WTC11 (cell line): ENCODE data around the gene CACNA2D3.

Experiments
- CTCF ChIP-seq: fragments of 200-600 bp; IDR thresholded peaks from 2 replicates; pipeline ENCODE4 v1.8.0; 2022; ENCODE audit warnings: antibody characterized with exemption
- ETV6 ChIP-seq: sonication (generic); formaldehyde crosslinking; IDR thresholded peaks from 2 replicates; pipeline ENCODE4 v1.8.1; 2022; ENCODE audit warnings: mild to moderate bottlenecking, missing genetic modification reagents
- FOXP4 ChIP-seq: sonication (generic); formaldehyde crosslinking; IDR thresholded peaks from 2 replicates; pipeline ENCODE4 v1.8.0; 2022; ENCODE audit warnings: mild to moderate bottlenecking, missing genetic modification reagents
- JUN ChIP-seq: sonication (generic); formaldehyde crosslinking; IDR thresholded peaks from 2 replicates; pipeline ENCODE4 v1.8.0; 2023; ENCODE audit warnings: mild to moderate bottlenecking, missing genetic modification reagents
- MAX ChIP-seq: sonication (generic); formaldehyde crosslinking; IDR thresholded peaks from 2 replicates; pipeline ENCODE4 v1.8.0; 2022; ENCODE audit warnings: mild to moderate bottlenecking, missing genetic modification reagents
- PRDM15 ChIP-seq: sonication (generic); formaldehyde crosslinking; IDR thresholded peaks from 2 replicates; pipeline ENCODE4 v1.8.0; 2022; ENCODE audit warnings: missing genetic modification reagents
- PREB ChIP-seq: sonication (generic); formaldehyde crosslinking; IDR thresholded peaks from 2 replicates; pipeline ENCODE4 v1.8.1; 2022; ENCODE audit warnings: mild to moderate bottlenecking, missing genetic modification reagents, moderate library complexity, borderline replicate concordance
- SMAD3 ChIP-seq: sonication (generic); formaldehyde crosslinking; IDR thresholded peaks from 2 replicates; pipeline ENCODE4 v1.8.0; 2022; ENCODE audit warnings: missing genetic modification reagents, mild to moderate bottlenecking, borderline replicate concordance
- TEAD1 ChIP-seq: sonication (generic); formaldehyde crosslinking; IDR thresholded peaks from 2 replicates; pipeline ENCODE4 v1.8.0; 2022; ENCODE audit warnings: mild to moderate bottlenecking, missing genetic modification reagents
- TEAD4 ChIP-seq: sonication (generic); formaldehyde crosslinking; IDR thresholded peaks from 2 replicates; pipeline ENCODE4 v1.8.0; 2022; ENCODE audit warnings: mild to moderate bottlenecking, missing genetic modification reagents
- USF2 ChIP-seq: sonication (generic); formaldehyde crosslinking; IDR thresholded peaks from 2 replicates; pipeline ENCODE4 v1.8.1; 2023; ENCODE audit warnings: mild to moderate bottlenecking, missing genetic modification reagents, moderate library complexity
- ZBTB43 ChIP-seq: sonication (generic); formaldehyde crosslinking; IDR thresholded peaks from 2 replicates; pipeline ENCODE4 v1.8.1; 2023; ENCODE audit warnings: mild to moderate bottlenecking, missing genetic modification reagents

- TF ChIP-seq CTCF (no peak), USF2 (CRISPR knock-in tag) (no peak), TEAD1 (CRISPR knock-in tag) (no peak), ETV6 (CRISPR knock-in tag) (no peak), MAX (CRISPR knock-in tag) (no peak), TEAD4 (CRISPR knock-in tag) (no peak), PRDM15 (CRISPR knock-in tag) (no peak), ZBTB43 (CRISPR knock-in tag) (no peak), PREB (CRISPR knock-in tag) (no peak), SMAD3 (CRISPR knock-in tag) (no peak), FOXP4 (CRISPR knock-in tag) (no peak), JUN (CRISPR knock-in tag) (no peak)
These were observed 590.2 kb downstream of the CACNA2D3 start for GRCh38 chr3:54712539-54712938.
